Astrocyte of the spinal cord (primary cell): Measurements from ENCODE around the gene PLLP.

Experiments used
- DNase-seq: peaks from one replicate; pipeline ENCODE4 v3.0.0; 2011; ENCODE audit warnings: low read depth, low spot score
- H3K4me3 ChIP-seq: 2 replicates; pipeline ENCODE4 v1.5.1; 2011; ENCODE audit warnings: low read depth, mild to moderate bottlenecking, low read length, moderate library complexity
- in situ Hi-C: cut with HindIII; loops from 2 replicates; pipeline ENCODE4 v1.10.0; 2017; ENCODE audit warnings: low sequenced_read_pairs
- TF ChIP-seq, protein P1 (sequence below): IDR thresholded peaks from 2 replicates; pipeline ENCODE4 v1.5.1; 2012; ENCODE audit warnings: low read depth, mild to moderate bottlenecking, low read length, inconsistent platforms

The PLLP gene

DNA sequence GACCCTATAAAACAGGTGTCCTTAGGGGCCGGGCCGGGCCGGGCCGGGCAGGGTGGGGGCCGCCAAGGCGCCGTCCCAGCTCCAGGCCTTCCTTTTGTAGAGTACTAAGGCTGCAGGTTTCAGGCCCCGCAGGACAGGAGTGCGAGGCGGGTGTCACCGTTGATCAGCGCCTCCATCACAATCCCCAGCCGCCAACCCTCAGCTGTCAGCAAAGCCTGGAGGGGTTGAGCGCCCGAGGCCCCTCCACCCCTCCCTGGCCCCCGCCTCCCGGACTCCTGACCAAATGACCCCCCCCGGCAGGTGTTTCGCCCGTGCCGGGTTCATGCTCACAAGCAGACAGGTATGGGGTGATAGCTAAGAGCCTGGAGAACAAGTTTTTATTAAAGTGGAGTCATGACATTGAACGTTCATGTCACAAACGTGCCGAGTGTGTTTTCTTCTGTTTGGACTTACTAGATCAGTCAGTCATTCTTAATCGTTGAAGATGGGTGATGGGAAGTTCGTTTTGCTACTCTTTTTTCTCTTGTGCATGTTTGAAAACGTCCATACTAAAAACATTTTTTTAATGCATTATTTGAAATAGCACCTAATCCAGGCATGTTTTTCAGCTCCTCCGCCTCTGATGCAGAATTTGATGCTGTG is 38.9 kb downstream of the PLLP start:
- DNase-seq = no peak
- in situ Hi-C loops = no loop called here
- TF ChIP-seq, protein P1, sequence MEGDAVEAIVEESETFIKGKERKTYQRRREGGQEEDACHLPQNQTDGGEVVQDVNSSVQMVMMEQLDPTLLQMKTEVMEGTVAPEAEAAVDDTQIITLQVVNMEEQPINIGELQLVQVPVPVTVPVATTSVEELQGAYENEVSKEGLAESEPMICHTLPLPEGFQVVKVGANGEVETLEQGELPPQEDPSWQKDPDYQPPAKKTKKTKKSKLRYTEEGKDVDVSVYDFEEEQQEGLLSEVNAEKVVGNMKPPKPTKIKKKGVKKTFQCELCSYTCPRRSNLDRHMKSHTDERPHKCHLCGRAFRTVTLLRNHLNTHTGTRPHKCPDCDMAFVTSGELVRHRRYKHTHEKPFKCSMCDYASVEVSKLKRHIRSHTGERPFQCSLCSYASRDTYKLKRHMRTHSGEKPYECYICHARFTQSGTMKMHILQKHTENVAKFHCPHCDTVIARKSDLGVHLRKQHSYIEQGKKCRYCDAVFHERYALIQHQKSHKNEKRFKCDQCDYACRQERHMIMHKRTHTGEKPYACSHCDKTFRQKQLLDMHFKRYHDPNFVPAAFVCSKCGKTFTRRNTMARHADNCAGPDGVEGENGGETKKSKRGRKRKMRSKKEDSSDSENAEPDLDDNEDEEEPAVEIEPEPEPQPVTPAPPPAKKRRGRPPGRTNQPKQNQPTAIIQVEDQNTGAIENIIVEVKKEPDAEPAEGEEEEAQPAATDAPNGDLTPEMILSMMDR = no peak
- peak overlapping the region; percentile 71 for H3K4me3 ChIP-seq

DNA sequence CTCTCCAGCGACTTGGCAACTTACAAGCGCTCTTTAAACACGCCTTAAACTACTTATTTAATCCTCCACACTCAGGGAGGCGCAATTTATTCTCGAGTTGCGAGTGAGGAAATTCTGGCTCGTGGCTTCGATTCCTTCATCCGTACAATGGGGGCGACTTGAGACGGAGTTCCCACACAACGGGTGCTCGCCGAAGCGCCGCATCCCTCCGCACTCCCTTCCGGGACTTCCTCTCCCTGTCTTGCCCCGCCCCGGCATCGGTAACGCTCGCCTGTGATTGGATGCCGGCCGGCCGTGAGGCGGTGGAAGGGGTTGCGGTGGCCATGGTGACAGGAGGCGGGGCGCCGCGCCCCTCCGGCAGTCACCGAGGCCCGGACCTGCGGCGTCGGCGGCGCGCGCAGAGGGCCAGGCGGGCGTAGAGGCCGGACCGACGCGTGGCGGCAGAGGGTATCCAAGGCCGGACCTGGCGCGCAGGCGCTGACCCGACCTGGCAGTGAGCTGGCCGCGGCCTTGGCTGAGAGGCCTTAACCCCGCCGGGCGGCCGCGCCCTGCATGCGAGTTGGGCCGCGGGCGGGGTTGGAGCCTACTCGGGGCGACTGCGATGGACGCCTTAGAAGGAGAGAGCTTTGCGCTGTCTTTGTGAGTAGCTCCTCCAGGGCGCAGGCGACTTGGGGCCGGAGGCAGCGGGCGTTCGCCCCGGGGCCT is 39.6 kb downstream of the PLLP start, which contains the start of gene ARL2BP:
TSS of gene ARL2BP (plus strand) at position 493 of the 705 bp plus-strand sequence. CDS start at position 602, 109 bp downstream.
- peak; percentile 99 for DNase-seq
- in situ Hi-C loops = no loop called here
- peak within 1 kb of the TSS; percentile 71 for H3K4me3 ChIP-seq
- TF ChIP-seq, protein P1 = no peak

DNA sequence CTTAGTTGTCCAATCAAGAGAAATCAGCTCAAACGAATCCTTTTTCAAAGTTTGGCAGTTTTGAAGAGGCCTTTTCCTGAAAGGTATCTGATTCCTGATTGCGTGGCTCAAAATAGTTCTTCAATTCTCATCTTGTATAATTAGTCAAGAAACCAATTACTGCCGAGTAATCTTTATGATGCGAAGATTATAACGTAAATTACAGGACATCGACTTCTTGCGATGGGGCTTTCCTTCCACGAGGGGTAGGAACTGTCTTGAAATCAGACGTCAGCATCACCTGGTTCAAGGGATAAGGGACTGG is 40.1 kb downstream of the PLLP start:
- no peak for DNase-seq
- H3K4me3 ChIP-seq = peak overlapping the region; percentile 71
- in situ Hi-C loops = no loop called here
- TF ChIP-seq, protein P1 = no peak

DNA sequence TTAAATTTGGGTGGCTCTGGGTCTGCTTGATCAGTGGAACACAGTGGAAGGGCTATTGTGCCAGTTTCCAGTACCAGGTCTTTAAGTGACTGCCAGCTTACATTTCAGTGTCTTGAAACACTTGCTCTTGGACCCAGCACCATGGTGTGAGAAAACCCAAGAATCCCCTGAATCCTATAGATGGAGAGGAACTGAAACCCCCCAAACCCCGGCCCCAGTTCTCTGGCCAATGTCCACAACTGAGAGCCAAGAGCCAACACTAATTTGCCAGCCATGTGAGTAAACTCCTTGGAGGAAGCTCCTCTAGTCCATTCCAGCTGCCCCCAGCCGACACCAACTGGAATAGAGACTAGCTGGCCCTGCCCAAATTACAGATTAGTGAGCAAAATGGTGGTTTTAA is 41.8 kb downstream of the PLLP start:
- TF ChIP-seq, protein P1 = no peak
- in situ Hi-C loops = no loop called here
- no peak for DNase-seq
- H3K4me3 ChIP-seq = no peak overlapping the region

DNA sequence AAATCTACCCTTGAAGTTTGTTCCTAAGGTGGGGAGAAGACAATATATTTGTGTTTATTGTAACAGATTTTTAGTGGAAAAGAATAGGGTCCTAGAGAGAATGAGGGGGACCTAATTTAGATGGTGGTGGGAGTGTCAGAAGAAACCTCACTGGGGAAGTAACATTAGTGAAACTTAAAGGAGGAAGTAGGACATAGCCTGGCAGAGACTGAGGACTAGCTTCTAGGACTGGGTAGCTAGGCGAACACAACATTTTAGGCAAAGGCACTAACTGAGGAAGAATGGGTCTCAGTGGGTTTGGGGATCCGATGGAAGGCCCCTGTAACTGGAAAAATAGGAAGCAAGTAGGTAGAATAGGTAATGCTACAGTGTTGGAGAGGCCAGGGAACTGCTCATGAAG is 43.6 kb downstream of the PLLP start:
- no peak overlapping the region for H3K4me3 ChIP-seq
- in situ Hi-C loops = no loop called here
- TF ChIP-seq, protein P1 = no peak
- no peak for DNase-seq

DNA sequence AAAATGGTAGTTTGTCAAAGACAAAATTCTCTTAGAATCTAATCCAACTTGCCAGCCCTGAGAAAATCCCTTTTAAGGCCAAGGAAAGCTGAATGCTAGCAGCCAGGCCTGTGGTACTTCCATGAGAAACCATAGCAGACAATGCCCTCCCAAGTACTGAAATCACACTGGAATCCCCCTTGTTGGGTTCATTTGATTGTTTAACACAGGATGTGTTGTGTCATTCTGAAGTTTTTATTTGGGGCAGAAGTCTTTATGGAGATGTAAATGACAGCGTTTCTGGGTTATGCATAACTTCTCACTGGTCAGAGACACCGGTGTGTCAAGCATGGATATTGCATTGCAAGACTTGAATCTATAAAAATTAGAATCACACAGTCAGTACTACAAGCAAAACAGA is 45.4 kb downstream of the PLLP start:
- no peak overlapping the region for H3K4me3 ChIP-seq
- DNase-seq = no peak
- TF ChIP-seq, protein P1 = no peak
- in situ Hi-C loops = no loop called here
